Mammary epithelial cell (primary cell): ENCODE measurements around the gene CGNL1.

Experiments
- EZH2 ChIP-seq: IDR thresholded peaks from 2 replicates; pipeline ENCODE4 v1.6.1; 2012; ENCODE audit warnings: low read length, inconsistent platforms, borderline replicate concordance
- TF ChIP-seq, protein P1 (sequence below), 2 donors: IDR thresholded peaks in 1 of 2; conservative IDR thresholded peaks in 1 of 2; 2 replicates each; pipeline ENCODE4 v1.5.1; 2011 to 2012; ENCODE audit warnings: inconsistent platforms in 2 of 2, low read length in 2 of 2, mild to moderate bottlenecking in 2 of 2, control low read depth in 1 of 2, low read depth in 1 of 2; ENCODE audit not compliant: insufficient read depth in 1 of 2; ENCODE audit errors: extremely low read depth in 1 of 2

- no peak for TF ChIP-seq EZH2
- TF ChIP-seq, protein P1, sequence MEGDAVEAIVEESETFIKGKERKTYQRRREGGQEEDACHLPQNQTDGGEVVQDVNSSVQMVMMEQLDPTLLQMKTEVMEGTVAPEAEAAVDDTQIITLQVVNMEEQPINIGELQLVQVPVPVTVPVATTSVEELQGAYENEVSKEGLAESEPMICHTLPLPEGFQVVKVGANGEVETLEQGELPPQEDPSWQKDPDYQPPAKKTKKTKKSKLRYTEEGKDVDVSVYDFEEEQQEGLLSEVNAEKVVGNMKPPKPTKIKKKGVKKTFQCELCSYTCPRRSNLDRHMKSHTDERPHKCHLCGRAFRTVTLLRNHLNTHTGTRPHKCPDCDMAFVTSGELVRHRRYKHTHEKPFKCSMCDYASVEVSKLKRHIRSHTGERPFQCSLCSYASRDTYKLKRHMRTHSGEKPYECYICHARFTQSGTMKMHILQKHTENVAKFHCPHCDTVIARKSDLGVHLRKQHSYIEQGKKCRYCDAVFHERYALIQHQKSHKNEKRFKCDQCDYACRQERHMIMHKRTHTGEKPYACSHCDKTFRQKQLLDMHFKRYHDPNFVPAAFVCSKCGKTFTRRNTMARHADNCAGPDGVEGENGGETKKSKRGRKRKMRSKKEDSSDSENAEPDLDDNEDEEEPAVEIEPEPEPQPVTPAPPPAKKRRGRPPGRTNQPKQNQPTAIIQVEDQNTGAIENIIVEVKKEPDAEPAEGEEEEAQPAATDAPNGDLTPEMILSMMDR (conservative IDR thresholded peaks at IDR 0.05 in 1 of 2, IDR thresholded peaks at IDR 0.05 in 1 of 2; ENCODE audit: extremely low read depth in 1 of 2, insufficient read depth in 1 of 2, low read depth in 1 of 2, low read length in 2 of 2) = no peak
Measured at GRCh38 chr15:57479005-57479404, 102.7 kb downstream of the CGNL1 start.
